OCI-LY7 (cell line): Measurements from ENCODE around the gene CD9. TPM values are rescaled to one million over a fixed set of nuclear protein-coding genes. Genes with fewer than 3 reads are reported as not detected.
"Not testable (repeated sequence)": the region's sequence is repeated elsewhere in the genome, so short reads cannot be mapped to it uniquely, and the experiment has no call there.

ENCODE experiments used
- BruUV-seq: library from RNA; stranded (reverse); fragments of 400-500 nt; replicated peaks from 2 replicates; lab custom pipeline; 2021; lab: Mats Ljungman, UMichigan
- CTCF ChIA-PET: fragments of 300-600 bp; sonication (Branson Sonifier 250); formaldehyde crosslinking; loops from one replicate; lab custom pipeline; 2022; ENCODE audit warnings: antibody characterized with exemption; ENCODE audit not compliant: unreplicated experiment; lab: Charles Lee
- POLR2A ChIA-PET: fragments of 300-600 bp; sonication (Branson Sonifier 250); formaldehyde crosslinking; loops from one replicate; lab custom pipeline; 2022; ENCODE audit warnings: antibody characterized with exemption; lab: Charles Lee
- DNase-seq: peaks from one replicate; pipeline ENCODE4 v3.0.0-alpha.2; 2015; ENCODE audit warnings: low spot score
- H2AFZ ChIP-seq: fragments of 200-600 bp; sonication (generic), shearing (Covaris generic); 2 replicates; pipeline ENCODE4 v1.6.1; 2014; ENCODE audit warnings: mild to moderate bottlenecking, antibody characterized with exemption, low read length, moderate library complexity
- H3K27ac ChIP-seq: fragments of 200-600 bp; sonication (generic); 2 replicates; pipeline ENCODE4 v1.5.1; 2014; ENCODE audit warnings: mixed run types, low read depth, mild to moderate bottlenecking, moderate library complexity, low read length, inconsistent platforms; ENCODE audit not compliant: poor library complexity, severe bottlenecking
- H3K36me3 ChIP-seq: fragments of 200-600 bp; sonication (generic); 2 replicates; pipeline ENCODE4 v1.6.1; 2014; ENCODE audit warnings: mild to moderate bottlenecking, antibody characterized with exemption, low read length, moderate library complexity, mixed read lengths; ENCODE audit not compliant: insufficient read depth
- H3K4me1 ChIP-seq: fragments of 200-600 bp; sonication (generic); 2 replicates; pipeline ENCODE4 v1.5.1; 2014; ENCODE audit warnings: mild to moderate bottlenecking, low read length; ENCODE audit not compliant: insufficient read depth, poor library complexity, severe bottlenecking
- H3K4me2 ChIP-seq: fragments of 200-600 bp; sonication (generic); 2 replicates; pipeline ENCODE4 v1.6.1; 2014; ENCODE audit warnings: mild to moderate bottlenecking, low read length
- H3K4me3 ChIP-seq: fragments of 200-600 bp; sonication (generic); 2 replicates; pipeline ENCODE4 v1.5.1; 2014; ENCODE audit warnings: mild to moderate bottlenecking, low read depth, low read length; ENCODE audit not compliant: poor library complexity, severe bottlenecking
- H3K79me2 ChIP-seq: fragments of 200-600 bp; sonication (generic); 2 replicates; pipeline ENCODE4 v1.6.1; 2016; ENCODE audit warnings: low read depth, mild to moderate bottlenecking, low read length, moderate library complexity, mixed read lengths; ENCODE audit not compliant: insufficient read depth
- H3K9me2 ChIP-seq: fragments of 200-600 bp; sonication (generic); 2 replicates; pipeline ENCODE4 v1.6.1; 2016; ENCODE audit warnings: mild to moderate bottlenecking, low read length, mixed read lengths; ENCODE audit not compliant: insufficient read depth
- H3K9me3 ChIP-seq: fragments of 200-600 bp; sonication (generic); 2 replicates; pipeline ENCODE4 v1.6.1; 2014; ENCODE audit warnings: mild to moderate bottlenecking, mixed run types, low read length, mixed read lengths
- H4K20me1 ChIP-seq: fragments of 200-600 bp; sonication (generic); 2 replicates; pipeline ENCODE4 v1.6.1; 2014; ENCODE audit warnings: mild to moderate bottlenecking, antibody characterized with exemption, low read length, moderate library complexity, mixed read lengths; ENCODE audit not compliant: insufficient read depth
- CTCF ChIP-seq: fragments of 200-600 bp; sonication (generic); conservative IDR thresholded peaks from 2 replicates; pipeline ENCODE4 v1.5.1; 2014; ENCODE audit warnings: mild to moderate bottlenecking, antibody characterized with exemption, low read length, moderate library complexity, mixed read lengths
- EZH2phosphoT487 ChIP-seq: fragments of 200-600 bp; sonication (generic); IDR thresholded peaks from 2 replicates; pipeline ENCODE4 v1.6.1; 2018; ENCODE audit warnings: low read depth, borderline replicate concordance, mild to moderate bottlenecking, mixed run types, antibody characterized with exemption, low read length, moderate library complexity, mixed read lengths
- intact Hi-C: fragments of 100-400 bp; cut with micrococcal nuclease; formaldehyde crosslinking; loops from one replicate; pipeline ENCODE4 v1.10.0; 2022; ENCODE audit not compliant: unreplicated experiment
- total RNA-seq, 2 experiments: library from RNA; depleted of rRNA in 1 of 2; stranded (reverse); fragments of >200 nt in 1 of 2; shearing (Covaris generic) in 1 of 2; gene quantifications; 2 replicates each; pipeline ENCODE4 v1.2.3, GENCODE V29; 2014 to 2022

The CD9 gene
- total RNA-seq, 2 experiments from 2014 or later: not detected

GRCh38 chr12:6207259-6207925 is 7.2 kb downstream of the CD9 start:
- no TSS peak for BruUV-seq
- intact Hi-C loops: no loop called here

GRCh38 chr12:6208130-6208529 is 7.9 kb downstream of the CD9 start:
- DNase-seq: no peak
- no peaks in the 10 kb centered on the region for H3K9me3 ChIP-seq
- no peak overlapping the region for H3K27ac ChIP-seq
- TF ChIP-seq EZH2phosphoT487 (no peak), CTCF (no peak)
- POLR2A ChIA-PET: interaction anchor here (0.9 kb wide), 1 partner anchor 9 kb away, joined by 5 read pairs; no protein-coding TSS in a partner anchor
- no peaks in the 10 kb centered on the region for H3K9me2 ChIP-seq
- H3K4me1 ChIP-seq: peaks cover 23% of the 10 kb centered on the region
- H3K36me3 ChIP-seq: no peaks in the 10 kb centered on the region
- no peak overlapping the region for H2AFZ ChIP-seq
- BruUV-seq: no TSS peak
- intact Hi-C loops: no loop called here
- no peak overlapping the region for H3K4me3 ChIP-seq
- CTCF ChIA-PET: interaction anchor here (0.8 kb wide), 1 partner anchor 148 kb away, joined by 3 read pairs; no protein-coding TSS in a partner anchor
- no peaks in the 10 kb centered on the region for H3K79me2 ChIP-seq
- H4K20me1 ChIP-seq: no peaks in the 10 kb centered on the region
- no peak overlapping the region for H3K4me2 ChIP-seq

More at GRCh38 chr12:6207259-6207925, 7.2 kb downstream of the CD9 start:
- Histone ChIP-seq H3K27ac (no peak overlapping the region), H3K9me2 (no peaks in the 10 kb centered on the region), H3K79me2 (no peaks in the 10 kb centered on the region), H3K36me3 (no peaks in the 10 kb centered on the region), H4K20me1 (no peaks in the 10 kb centered on the region), H3K4me2 (no peak overlapping the region), H2AFZ (no peak overlapping the region), H3K4me3 (no peak overlapping the region), H3K4me1 (peaks cover 23% of the 10 kb centered on the region), H3K9me3 (no peaks in the 10 kb centered on the region)
- ChIA-PET CTCF (interaction anchor here (0.8 kb wide), 1 partner anchor 149 kb away, joined by 3 read pairs; no protein-coding TSS in a partner anchor), POLR2A (interaction anchor here (0.9 kb wide), 1 partner anchor 10 kb away, joined by 5 read pairs; no protein-coding TSS in a partner anchor)
- no peak for DNase-seq
- TF ChIP-seq EZH2phosphoT487: no peak

- H4K20me1 ChIP-seq, H3K9me2 ChIP-seq, intact Hi-C loops, H3K4me3 ChIP-seq, H3K36me3 ChIP-seq, H3K79me2 ChIP-seq, H3K27ac ChIP-seq, H2AFZ ChIP-seq, H3K9me3 ChIP-seq, CTCF ChIA-PET, BruUV-seq, DNase-seq, H3K4me2 ChIP-seq: not testable (repeated sequence)
- POLR2A ChIA-PET: interaction anchor here (0.5 to 2.1 kb wide), 6 partner anchors 11 to 325 kb away, joined by 3 to 9 read pairs (median 4); partner anchors contain the start of gene GAPDH
- peaks cover 23% of the 10 kb centered on the region for H3K4me1 ChIP-seq
These were observed 9.2 kb downstream of the CD9 start for GRCh38 chr12:6209428-6209827.
